Stimulated activated CD4-positive, alpha-beta T cell treated with anti-CD3 and anti-CD28 coated beads, Interleukin-2, amount 100 ng/mL, for 4 hours (primary cell): ENCODE measurements around the gene EXD3.

Source experiments
- DNase-seq: peaks from one replicate; pipeline ENCODE4 v3.0.0-alpha.2; 2020; ENCODE audit warnings: low read depth

Gene EXD3

DNA sequence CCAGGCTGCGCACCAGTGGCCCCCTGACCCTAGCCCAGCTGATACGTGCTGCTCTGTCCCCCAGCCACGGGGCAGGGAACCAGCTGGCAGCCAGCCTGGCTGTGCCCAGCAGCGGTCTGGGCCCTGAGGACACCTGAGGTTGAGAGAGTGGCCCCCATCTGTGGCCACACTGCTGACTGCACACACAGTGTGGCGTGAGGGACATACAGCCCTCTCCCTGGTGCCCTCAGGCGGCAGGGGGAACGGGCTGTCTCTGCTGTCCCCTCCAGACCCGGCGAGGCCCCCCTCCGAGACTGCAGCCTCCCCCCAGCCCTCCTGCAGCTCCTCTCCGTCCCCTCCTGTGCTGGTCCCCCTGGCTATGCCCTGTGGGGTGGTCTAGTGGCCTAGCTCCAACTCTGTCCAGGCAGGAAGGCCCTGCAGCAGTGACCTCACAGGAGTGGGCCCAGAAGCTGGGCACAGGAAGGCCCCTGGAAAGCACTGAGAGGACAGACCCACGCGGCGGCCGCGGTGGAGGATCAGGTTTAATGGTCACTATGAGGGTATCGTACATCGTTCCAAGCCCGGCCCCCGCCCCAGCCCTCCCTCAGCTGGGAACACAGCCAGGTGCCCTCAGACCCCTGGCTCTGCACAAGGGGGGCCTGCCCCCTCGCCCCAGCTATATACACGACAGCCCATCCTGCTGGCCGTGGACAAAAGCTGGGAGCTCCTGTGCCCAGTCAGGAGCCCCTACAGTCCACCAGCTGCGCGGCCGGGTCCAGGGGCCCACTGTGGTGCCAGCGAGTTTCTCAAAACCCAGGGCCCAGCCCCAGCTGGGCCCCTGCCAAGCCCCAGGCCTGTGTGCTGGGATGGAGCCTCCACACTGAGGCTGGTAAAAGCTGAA lies 25.0 kb upstream of the EXD3 start:
- no peak for DNase-seq

DNA sequence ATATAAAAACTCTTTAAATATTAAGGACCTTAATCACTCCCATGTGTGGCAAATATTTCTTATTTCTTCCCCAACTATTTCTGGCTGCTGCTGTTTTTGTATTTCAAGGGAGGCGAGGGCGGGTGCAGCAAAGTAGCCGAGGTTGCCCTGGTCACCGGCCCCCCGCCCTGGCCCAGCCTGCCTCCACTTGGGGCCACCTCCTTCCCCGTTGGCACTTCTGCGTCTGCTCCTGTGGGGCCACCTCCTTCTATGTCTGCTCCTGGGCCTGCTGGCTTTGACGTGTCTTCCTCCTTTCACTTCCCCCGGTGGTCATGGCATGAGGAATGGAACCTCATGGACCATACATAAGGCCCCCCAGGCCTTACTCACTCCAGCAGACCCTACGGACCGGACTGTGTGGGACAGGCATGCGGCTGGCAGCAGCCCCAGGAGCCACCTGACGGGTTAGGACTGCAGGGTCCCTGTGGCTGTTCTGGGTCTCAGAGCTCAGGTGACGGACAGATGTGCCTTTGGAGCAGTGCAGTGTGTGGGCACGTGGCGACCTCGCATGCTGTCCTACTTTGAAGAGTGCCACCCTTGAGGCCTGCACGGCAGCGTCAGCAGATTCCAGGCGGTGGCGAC lies 24.0 kb upstream of the EXD3 start:
- DNase-seq: no peak

DNA sequence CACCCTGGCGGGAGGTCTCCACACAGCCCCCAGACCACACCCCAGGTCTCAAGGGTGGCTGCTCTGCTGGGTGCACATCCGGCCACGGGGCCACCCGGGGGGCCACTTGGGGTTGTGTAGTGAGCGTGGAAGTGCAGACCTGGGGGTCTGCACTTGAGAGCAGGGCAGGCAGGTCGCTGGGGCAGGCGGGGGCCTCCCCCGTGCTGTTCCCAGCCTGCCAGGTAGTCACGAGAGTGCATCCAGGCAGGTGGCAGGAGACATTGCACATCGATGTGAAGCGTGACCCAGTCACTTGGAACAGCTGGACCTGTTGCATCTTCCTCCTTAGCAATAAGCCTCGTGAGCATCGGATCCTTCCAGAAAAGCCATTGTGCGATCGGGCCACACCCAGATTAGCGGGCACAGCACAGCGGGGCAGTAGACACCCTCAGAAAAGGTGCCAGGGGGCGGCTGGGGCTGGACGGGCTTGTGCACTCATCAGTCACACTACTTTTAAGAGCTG lies 23.0 kb upstream of the EXD3 start:
- DNase-seq: no peak

DNA sequence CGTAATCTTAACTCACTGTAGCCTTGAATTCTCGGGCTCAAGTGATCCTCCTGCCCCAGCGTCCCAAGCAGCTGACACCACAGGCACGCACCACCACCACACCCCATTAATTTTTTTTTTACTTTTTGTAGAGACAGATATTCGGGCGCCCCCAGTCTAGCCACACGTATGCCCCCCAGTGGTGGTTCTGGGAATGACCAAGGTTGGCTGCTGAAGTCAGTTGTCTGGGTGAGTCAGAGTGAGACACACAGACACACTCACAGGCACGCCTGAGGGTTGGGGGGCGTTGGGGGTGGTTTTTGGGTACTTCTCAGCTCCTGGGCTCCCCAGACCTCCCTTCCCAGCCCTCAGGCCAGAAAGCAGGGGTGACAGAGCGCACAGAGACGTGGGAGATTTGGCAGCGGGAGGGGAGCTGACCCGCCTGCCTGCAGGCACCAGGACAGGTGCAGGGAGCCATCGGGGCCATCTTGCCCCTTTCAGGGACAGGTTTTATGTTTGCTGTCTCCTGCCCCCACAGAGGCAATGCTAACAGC lies 22.4 kb upstream of the EXD3 start:
- peak; percentile 83 for DNase-seq

DNA sequence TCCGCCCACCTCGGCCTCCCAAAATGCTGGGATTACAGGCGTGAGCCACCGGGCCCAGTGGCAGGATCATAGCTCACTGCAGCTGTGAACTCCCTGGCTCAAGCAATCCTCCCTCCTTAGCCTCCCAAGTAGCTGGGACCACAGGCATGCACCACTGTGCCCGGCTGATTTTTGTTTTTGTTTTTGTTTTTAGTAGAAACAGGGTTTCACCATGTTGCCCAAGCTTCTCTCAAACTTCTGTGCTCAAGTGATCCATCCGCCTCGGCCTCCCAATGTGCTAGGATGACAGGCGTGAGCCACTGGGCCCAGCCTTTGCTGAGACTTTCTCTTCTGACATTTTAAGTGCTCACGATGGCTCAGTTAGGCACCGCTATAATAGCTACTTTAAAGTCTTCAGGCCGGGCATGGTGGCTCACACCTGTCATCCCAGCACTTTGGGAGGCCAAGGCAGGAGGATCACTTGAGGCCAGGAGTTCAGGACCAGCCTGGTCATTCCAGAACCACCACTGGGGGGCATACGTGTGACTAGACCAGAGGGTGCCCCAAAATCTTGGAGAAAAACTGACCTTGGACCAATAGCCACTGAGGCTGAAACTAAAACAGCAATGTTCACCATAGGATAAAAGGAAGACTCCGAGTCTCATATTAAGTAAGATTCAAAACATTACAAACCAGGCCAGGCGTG lies 21.3 kb upstream of the EXD3 start:
- no peak for DNase-seq

DNA sequence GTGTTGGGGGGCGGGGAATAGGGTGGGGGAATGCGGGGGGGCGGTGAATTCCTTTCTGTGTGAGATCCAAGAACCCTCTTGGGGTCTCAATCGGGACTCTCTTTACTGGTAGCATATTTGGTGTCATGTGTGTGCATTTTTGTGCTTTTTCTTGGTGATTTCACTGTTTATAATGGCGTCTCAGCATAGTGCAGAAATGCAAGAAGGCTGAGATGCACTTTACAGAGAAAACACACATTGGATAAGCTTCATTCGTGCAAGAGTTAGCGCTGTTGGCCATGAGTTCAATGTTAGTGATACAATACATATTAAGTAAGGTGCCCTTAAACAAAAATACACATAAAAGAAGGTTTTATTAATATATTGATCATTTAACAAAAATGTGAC lies 19.0 kb upstream of the EXD3 start:
- no peak for DNase-seq

DNA sequence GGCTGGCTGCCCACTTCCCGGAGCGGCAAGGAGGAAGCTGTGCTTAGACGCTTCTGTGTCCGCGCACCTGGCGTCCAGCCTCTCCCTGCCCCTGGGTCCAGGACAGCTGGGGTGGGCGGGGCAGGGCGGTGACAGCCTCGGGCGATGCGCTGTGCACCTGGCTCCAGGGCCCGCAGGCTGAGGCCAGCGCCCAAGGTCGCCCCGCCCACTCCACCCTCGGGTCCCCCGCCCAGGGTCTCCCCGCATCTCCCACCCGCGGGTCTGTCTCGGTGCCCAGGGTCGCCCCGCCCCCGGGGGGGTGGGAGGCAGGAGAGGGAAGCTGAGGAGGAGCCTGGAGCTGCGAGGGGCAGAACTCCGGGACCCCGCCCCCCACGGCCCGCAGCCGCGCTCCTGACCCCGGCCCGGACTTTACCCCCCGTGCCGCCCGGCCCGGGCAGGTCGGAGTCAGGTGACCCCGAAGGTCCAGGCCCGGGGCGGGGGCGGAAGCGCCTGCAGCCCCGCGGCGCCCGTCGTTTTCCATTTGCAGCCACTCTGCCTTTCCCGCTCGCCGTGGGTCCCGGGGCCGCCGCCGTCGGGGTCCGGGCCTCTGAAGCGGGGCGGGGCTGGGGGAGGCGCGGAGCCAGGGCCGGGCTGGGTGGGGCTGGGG lies 18.4 kb upstream of the EXD3 start, which contains the start of gene ENTPD8:
Gene ENTPD8 (minus strand): TSS at position 69 of the 646 bp plus-strand sequence. CDS start 3,072 bp downstream, outside the sequence.
- DNase-seq: no peak

DNA sequence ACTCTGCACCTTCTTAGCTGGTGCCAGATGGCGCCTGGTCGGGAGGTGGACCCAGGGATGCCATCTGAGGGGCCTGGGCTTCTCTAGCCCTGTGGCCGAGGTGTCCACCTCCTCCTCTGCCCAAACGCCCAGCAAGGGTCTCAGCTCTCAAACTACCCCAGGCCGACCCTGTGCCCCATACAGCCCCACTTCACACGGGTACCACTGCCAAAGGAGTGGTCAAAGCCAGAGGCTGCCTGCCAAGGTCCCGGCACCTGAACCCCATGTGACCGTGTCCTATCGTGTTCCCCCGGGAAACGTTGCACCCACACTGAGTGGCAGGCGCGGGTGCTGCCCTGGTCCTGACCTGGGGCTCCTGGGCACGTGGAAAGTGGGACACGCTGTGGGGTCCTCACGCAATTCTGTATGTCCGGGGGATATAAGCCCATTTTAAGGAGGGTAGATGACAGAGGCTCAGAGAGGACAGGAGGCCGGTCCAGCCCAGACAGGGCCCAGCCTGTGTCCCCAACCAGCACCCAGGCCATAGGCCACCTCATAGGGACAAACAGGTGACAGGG lies 16.3 kb upstream of the EXD3 start:
- no peak for DNase-seq

DNA sequence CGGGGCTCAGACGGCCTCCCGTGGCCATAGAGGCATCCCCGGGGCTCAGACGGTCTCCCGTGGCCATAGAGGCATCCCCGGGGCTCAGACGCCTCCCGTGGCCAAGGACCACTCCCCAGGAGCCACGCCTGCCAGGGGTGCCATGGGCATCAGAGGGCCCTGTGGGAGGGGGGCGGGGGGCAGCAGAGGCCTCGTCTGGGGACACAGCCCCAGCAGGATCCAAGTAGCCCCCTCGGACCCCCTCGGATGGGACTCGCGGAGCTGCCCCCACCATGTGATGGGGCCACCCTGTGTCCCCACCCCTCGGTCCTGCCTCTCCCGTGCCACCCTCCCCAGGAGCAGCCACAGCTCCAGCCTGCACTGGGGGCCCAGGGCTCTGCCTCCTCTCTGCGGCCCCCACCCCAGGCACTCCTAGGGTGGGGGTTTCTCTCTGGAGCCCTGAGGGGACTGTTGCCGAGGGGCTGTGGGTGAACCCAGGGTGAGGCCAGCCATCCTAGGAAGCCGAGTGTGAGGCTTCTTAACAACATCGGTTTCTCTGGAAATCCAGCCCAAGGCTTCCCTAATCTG lies 15.7 kb upstream of the EXD3 start:
- DNase-seq: no peak

DNA sequence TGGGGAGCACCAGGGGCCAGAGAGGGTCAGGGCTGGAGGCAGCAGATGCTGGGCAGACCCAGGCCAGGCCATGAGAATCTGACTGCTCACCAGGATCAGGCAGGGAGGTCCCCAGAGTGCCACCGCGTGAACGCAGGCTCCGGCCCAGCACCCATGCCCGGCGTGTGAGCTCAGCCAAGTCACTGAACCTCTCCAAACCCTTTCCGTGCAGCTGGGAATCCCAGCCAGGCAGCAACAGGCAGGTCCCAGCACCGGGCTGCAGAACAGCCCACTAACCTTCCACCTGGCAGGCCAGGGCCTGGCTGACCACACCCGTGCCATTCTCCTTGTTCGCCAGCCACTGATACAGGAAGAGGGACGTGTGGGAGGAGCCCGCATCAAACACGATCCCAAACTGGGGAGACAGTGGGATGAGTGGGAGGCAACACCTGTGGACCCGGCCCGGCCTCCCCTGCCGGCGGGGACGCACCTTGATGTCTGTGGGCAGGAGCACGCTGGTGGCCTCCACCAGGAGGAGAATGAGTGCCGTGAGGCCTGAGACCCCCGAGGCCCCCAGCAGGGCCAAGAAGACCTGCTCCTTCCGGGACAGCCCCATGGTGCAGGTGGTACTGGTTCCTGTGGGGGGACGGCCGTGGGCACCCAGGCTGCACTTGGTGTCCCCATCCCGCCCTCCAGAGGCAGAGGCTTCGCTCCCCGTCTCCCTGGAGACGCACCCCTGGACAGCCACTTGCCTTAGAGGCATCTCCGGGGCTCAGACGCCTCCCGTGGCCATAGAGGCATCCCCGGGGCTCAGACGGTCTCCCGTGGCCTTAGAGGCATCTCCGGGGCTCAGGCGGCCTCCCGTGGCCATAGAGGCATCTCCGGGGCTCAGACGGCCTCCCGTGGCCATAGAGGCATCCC lies 15.0 kb upstream of the EXD3 start:
- no peak for DNase-seq

DNA sequence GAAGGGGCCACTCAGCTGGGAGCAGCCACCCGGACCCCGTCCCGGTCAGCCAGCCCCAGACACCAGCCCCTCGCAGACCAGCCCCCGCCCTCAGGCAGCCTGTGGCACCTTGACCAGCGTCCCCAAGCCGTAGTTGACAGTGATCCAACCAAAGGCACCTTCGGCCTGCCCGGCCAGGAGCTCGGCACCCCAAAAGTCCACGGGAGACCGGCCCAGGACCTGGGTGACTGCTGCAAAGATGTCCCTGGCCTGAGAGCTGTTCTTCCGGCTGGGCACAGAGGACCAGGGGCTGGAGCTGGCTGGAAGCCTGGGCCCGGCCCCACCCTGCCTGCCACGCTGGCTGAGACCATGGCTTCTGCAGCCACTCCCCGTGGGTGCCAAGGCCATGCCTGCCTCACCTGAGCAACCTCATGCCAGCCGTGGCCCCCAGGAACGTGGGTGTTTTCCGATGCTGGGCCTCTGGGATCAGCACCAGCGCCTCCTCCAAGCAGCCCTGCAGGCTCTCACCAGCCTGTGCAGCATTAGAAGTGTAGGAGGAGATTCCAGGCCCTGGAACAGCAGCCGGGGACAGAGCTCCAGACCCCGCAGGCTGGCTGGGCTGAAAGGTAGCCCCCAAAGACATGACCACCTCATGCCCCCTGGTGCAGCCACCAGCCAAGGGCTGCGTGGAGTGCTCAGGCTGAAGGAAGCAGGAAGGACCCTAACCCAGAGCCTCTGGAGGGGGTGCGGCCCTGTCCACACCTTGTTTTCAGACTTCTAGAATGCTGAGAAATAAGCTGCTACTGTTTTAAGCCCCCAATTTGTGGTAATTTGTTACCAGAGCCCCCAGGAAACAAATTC lies 14.0 kb upstream of the EXD3 start:
- DNase-seq: no peak

DNA sequence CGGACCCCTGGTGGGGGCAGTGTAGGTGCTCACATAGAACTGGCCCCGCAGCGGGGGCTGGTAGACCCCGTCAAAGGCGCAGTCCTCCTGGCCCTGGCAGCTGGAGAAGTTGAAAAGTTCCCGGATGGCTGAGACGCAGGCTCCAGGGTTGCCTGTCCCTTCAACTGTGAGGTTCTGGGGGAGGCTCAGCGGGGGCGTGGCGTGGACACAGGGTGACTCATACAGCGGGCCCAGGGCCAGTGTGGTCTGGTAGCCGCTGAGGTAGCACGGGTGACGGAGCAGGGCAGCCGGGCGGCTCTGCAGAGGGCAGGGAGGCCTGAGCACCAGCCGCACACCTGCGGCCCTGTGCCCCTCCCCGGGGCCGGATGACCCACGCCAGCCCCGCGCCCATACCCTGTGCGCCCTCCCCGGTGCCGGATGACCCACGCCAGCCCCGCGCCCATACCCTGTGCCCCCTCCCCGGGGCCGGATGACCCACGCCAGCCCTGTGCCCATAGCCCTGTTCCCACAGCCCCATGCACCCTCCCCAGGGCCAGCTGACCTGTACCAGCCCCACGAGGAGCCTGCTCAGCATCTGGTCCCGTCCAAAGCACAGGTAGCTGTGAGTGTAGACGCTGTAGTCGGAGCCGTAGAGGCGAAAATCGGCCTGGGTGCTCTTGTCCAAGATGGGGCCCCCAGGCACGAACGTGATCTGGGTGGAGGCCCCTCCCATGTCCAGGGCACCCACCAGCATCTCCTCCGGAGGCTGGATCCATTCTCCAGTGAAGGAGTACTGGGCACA lies 13.2 kb upstream of the EXD3 start:
- no peak for DNase-seq

DNA sequence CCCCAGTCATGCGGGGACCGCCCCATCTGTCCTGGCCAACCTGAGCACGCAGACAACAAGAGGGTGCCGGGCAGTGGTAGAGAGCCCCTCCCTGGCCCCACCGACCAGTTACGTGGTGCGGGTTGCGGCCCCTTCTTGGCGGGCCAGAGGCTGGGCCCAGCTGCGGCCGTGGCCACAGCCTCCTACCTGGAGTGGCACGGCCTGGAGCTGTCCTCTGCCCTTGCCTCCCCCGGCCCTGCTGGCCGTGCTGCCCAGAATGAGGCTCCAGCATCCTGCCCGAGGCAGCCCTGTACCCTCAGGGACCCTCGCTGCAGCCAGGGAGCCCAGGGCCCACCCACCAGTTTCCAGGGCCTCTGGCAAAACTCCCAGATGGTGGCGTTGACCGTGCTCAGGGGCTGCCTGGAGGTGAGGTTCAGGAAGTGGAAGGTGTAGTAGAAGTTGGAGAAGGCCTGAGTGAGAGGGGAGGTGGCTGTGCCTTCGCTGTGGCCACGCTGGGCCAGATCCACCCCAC lies 12.5 kb upstream of the EXD3 start:
- no peak for DNase-seq

DNA sequence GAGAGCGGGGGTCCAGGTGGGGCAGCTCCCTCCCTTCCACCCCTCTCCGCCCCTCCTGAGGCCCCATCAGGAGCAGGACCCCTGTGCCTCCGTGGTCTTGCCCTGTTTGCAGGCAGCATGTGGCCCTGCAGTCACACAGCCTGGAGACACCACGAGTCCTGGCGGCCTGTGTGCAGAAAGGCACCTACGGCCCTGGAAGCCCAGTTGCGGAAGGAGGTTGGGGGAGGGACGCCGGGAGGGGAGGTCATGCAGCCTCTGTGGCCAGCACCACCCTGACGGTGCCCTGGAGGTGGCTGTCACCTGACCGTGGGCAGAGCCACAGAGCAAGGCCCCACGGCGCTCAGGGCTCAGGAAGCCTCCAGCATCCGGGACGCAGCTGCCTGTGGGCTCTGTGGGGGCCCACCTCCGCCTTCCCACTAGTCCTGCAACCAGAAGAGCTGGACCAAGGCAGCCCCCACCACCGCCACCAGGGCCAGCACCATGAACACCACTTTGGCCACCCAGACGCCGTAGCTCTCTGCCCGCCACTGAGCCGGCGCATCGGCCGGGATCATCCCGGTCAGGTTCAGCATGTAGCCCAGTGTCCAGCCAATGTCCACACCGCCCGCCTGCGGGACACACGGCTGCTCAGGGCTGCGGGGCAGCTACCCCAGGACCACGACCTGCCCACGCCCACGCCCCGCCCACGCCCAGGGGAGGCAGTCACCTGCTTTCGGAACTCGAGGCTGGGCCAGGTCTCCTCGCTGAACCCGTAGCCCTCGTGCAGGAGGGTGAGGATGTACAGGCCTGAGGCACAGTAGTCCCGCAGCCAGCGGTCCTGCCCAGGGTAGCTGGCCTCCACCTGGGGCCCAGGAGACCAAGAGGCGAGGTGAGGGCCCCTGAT lies 11.8 kb upstream of the EXD3 start:
- DNase-seq: no peak

DNA sequence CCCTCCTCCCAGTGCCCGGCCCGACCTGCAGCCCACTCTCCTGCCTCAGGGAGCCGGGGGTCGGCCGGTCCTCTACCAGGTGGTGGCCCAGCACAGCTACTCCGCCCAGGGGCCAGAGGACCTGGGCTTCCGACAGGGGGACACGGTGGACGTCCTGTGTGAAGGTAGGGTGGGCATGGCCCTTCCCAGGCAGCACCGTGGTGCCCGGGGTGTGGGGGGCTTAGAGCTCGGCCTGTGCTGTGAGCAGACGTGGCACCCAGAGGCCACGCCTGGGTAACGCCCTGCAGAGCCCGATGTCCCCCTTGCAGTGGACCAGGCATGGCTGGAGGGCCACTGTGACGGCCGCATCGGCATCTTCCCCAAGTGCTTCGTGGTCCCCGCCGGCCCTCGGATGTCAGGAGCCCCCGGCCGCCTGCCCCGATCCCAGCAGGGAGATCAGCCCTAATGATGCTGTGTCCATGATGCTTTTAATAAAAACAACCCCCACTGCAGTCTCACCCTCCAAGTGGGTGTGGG lies 11.0 kb upstream of the EXD3 start:
- no peak for DNase-seq

DNA sequence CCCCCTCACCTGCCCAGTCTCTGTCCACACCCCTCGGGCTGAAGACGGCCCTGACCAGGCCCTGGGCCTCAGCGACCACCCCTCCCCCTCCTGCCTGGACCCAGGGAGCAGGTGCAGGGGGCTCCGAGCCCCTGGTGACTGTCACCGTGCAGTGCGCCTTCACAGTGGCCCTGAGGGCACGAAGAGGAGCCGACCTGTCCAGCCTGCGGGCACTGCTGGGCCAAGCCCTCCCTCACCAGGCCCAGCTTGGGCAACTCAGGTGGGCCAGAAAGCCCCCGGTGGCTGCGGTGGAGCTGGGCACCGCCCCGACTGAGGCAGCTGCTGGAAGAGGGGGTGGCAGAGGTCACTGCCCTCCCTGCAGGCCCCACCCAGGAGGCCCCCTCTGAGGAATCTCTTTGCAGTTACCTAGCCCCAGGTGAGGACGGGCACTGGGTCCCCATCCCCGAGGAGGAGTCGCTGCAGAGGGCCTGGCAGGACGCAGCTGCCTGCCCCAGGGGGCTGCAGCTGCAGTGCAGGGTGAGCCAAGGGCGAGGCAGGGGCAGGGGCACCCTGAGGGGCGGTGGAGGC lies 10.5 kb upstream of the EXD3 start:
- no peak for DNase-seq
